Body of pancreas (tissue), 4 donors: ENCODE results near the gene MYBPC1.

Experiments
- POLR2A ChIP-seq, 3 donors: fragments of 450-650 bp; IDR thresholded peaks; one replicate each; pipeline ENCODE4 v1.6.1; 2016; ENCODE audit warnings: antibody characterized with exemption in 3 of 3, mild to moderate bottlenecking in 2 of 3
- TF ChIP-seq, protein P1 (sequence below), 7 experiments: fragments of 450-650 bp in 4 of 7; fragments of 200-600 bp in 3 of 7; sonication (generic) in 3 of 7; IDR thresholded peaks; one replicate each; pipeline ENCODE4 v1.5.1; 2016 to 2019; ENCODE audit warnings: antibody characterized with exemption in 7 of 7

DNA sequence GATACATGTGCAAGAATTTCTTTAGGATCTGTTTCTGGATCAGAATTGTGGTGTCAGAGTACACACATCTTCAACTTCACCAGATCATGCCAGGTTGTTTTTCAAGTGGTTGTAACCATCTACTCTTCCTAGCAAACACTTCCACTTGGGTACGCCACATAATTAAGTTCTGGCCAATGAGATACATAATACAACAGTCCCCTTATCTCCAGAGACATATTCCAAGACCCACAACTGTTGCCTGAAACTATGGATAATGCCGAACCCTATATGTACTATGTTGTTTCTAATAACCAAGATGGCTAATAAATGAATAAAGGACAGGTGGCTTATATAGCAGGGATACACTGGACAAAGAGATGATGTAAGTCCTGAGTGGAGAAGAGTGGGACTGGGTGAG, 100.2 kb downstream of the MYBPC1 start:
- no peak for TF ChIP-seq POLR2A (IDR thresholded peaks at IDR 0.05)
- TF ChIP-seq, protein P1, sequence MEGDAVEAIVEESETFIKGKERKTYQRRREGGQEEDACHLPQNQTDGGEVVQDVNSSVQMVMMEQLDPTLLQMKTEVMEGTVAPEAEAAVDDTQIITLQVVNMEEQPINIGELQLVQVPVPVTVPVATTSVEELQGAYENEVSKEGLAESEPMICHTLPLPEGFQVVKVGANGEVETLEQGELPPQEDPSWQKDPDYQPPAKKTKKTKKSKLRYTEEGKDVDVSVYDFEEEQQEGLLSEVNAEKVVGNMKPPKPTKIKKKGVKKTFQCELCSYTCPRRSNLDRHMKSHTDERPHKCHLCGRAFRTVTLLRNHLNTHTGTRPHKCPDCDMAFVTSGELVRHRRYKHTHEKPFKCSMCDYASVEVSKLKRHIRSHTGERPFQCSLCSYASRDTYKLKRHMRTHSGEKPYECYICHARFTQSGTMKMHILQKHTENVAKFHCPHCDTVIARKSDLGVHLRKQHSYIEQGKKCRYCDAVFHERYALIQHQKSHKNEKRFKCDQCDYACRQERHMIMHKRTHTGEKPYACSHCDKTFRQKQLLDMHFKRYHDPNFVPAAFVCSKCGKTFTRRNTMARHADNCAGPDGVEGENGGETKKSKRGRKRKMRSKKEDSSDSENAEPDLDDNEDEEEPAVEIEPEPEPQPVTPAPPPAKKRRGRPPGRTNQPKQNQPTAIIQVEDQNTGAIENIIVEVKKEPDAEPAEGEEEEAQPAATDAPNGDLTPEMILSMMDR (IDR thresholded peaks at IDR 0.05): no peak
